ENCODE data around the gene ADAMTS15. TPM values are rescaled to one million over a fixed set of nuclear protein-coding genes. Genes with fewer than 3 reads are reported as not detected.

ADAMTS15 gene, protein sequence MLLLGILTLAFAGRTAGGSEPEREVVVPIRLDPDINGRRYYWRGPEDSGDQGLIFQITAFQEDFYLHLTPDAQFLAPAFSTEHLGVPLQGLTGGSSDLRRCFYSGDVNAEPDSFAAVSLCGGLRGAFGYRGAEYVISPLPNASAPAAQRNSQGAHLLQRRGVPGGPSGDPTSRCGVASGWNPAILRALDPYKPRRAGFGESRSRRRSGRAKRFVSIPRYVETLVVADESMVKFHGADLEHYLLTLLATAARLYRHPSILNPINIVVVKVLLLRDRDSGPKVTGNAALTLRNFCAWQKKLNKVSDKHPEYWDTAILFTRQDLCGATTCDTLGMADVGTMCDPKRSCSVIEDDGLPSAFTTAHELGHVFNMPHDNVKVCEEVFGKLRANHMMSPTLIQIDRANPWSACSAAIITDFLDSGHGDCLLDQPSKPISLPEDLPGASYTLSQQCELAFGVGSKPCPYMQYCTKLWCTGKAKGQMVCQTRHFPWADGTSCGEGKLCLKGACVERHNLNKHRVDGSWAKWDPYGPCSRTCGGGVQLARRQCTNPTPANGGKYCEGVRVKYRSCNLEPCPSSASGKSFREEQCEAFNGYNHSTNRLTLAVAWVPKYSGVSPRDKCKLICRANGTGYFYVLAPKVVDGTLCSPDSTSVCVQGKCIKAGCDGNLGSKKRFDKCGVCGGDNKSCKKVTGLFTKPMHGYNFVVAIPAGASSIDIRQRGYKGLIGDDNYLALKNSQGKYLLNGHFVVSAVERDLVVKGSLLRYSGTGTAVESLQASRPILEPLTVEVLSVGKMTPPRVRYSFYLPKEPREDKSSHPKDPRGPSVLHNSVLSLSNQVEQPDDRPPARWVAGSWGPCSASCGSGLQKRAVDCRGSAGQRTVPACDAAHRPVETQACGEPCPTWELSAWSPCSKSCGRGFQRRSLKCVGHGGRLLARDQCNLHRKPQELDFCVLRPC
- polyA plus RNA-seq (2013, experiment 1 of 2), result 4.4 TPM
- polyA plus RNA-seq (2013, experiment 2 of 2), result 4.1 TPM

- no peaks in the 10 kb centered on the region for H3K9me3 ChIP-seq (ENCODE audit: control insufficient read depth, low read length)
- H3K27ac ChIP-seq (ENCODE audit: low read depth, low read length, severe bottlenecking), result peak within 1 kb of the TSS; percentile 29
- H3K4me1 ChIP-seq (ENCODE audit: control insufficient read depth, insufficient read depth, low read length, poor library complexity, severe bottlenecking), result peaks cover 15% of the 10 kb centered on the region
- H3K36me3 ChIP-seq (ENCODE audit: control insufficient read depth, insufficient read depth, low read length), result no peaks in the 10 kb centered on the region
- 0 to 1% methylated on average over 61 to 67 of the region's 75 CpGs for WGBS, 2 experiments (ENCODE audit: insufficient coverage in 2 of 2)
- H3K4me3 ChIP-seq (ENCODE audit: extremely low read depth, insufficient read depth, low read length, poor library complexity, severe bottlenecking), result peak within 1 kb of the TSS; percentile 55
Measured at GRCh38 chr11:130448416-130449309, at the start of gene ADAMTS15. ADAMTS15 (plus strand) TSS chr11:130448645; CDS start chr11:130448974, 329 bp downstream.

DNA sequence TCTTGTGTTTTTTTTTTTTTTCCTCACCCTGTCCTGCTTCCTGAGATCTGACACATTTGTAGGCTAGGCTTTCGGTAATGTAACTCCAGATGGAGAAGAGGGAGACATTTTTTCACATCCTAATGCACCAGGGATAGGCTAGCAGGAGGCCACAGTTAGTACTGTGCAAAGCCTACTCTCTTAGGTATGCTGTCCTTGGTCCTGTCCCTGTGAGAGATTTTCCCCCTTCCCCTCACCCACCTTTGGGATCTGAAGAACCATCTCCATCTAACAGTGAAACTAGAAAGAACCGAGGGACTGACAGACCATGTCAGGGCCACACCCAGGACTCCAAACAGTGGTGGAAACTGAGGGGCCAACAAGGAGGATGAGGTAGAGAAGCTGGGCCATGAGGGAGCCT lies 49.2 kb upstream of the ADAMTS15 start:
- Histone ChIP-seq H3K36me3 (ENCODE audit: control insufficient read depth, insufficient read depth, low read length) (no peaks in the 10 kb centered on the region), H3K4me3 (ENCODE audit: extremely low read depth, insufficient read depth, low read length, poor library complexity, severe bottlenecking) (no peak overlapping the region), H3K27ac (ENCODE audit: low read depth, low read length, severe bottlenecking) (no peak overlapping the region), H3K4me1 (ENCODE audit: control insufficient read depth, insufficient read depth, low read length, poor library complexity, severe bottlenecking) (peaks cover 28% of the 10 kb centered on the region), H3K9me3 (ENCODE audit: control insufficient read depth, low read length) (no peaks in the 10 kb centered on the region)
- 100% methylated on average over 2 of the region's 2 CpGs; no CpG with 5 or more reads in 1 of the 2 experiments for WGBS, 2 experiments (ENCODE audit: insufficient coverage in 2 of 2)

DNA sequence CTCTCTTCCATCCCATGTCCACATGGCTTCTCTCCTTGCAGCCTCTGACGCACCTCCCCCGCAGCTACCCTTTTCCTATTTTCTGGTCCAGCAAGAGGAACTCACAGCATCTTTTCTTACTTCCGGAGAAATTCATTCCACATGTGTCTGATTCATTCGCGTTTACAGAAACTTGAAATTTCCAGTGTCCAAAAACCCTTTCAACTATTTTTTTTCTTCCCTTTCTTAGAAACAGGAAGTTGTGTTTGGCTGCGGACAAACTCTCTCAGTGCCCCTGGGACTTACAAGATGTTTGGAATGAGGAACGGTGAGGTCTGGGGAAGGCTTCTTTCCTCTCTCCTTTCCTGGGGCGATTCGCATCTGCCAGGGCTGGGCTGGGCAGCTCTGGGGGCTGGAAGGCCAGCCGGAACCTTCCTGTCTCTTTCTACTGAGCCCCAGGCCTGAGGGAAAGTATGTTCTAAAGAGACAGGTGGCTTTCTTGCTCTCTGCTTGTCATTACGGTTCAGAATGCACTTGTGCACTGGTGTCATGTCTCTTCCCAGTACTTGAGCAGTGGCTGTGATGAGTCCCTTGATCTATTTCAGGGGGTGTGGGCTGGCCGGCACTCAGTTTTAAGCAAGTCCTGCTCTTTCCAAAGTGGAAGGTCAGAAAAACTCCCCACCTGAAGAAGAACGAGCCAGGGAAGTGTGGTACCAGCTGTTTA lies 47.5 kb upstream of the ADAMTS15 start:
- no peaks in the 10 kb centered on the region for H3K36me3 ChIP-seq (ENCODE audit: control insufficient read depth, insufficient read depth, low read length)
- H3K9me3 ChIP-seq (ENCODE audit: control insufficient read depth, low read length), result no peaks in the 10 kb centered on the region
- H3K4me3 ChIP-seq (ENCODE audit: extremely low read depth, insufficient read depth, low read length, poor library complexity, severe bottlenecking), result no peak overlapping the region
- peaks cover 28% of the 10 kb centered on the region for H3K4me1 ChIP-seq (ENCODE audit: control insufficient read depth, insufficient read depth, low read length, poor library complexity, severe bottlenecking)
- no peak overlapping the region for H3K27ac ChIP-seq (ENCODE audit: low read depth, low read length, severe bottlenecking)
- 86 to 94% methylated on average over 8 to 9 of the region's 13 CpGs for WGBS, 2 experiments (ENCODE audit: insufficient coverage in 2 of 2)

GRCh38 chr11:130402570-130402969 lies 45.9 kb upstream of the ADAMTS15 start:
- no peaks in the 10 kb centered on the region for H3K9me3 ChIP-seq (ENCODE audit: control insufficient read depth, low read length)
- no peak overlapping the region for H3K4me3 ChIP-seq (ENCODE audit: extremely low read depth, insufficient read depth, low read length, poor library complexity, severe bottlenecking)
- no peaks in the 10 kb centered on the region for H3K36me3 ChIP-seq (ENCODE audit: control insufficient read depth, insufficient read depth, low read length)
- peaks cover 28% of the 10 kb centered on the region for H3K4me1 ChIP-seq (ENCODE audit: control insufficient read depth, insufficient read depth, low read length, poor library complexity, severe bottlenecking)
- no peak overlapping the region for H3K27ac ChIP-seq (ENCODE audit: low read depth, low read length, severe bottlenecking)
- 82 to 85% methylated on average over 2 of the region's 2 CpGs for WGBS, 2 experiments (ENCODE audit: insufficient coverage in 2 of 2)

DNA sequence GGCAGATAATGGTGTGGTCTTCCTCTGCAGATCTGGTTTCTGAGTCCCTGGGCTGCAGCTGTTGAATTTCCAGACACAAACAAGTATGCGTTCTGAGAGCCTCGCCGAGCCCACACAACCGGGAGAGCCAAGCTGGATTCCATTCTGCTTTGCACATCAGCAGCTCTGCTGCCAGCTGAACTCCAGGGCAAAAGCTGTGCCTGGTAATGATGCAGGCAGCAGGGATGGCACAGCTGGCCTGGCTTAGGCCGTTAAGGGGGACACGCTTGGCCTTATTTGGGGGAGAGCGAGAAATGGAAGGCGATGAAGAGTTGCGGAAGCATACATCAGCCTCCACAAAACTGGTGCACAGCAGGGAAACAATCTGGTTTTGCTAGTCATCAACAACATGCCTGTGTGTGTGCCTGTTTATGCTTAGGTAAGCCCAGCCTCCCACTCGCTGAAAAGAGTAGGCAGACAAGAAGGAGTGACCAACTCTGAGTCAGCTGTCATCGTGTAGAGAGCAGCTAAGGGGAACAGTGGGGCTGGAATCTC lies 45.1 kb upstream of the ADAMTS15 start:
- H3K9me3 ChIP-seq (ENCODE audit: control insufficient read depth, low read length), result no peaks in the 10 kb centered on the region
- H3K36me3 ChIP-seq (ENCODE audit: control insufficient read depth, insufficient read depth, low read length), result no peaks in the 10 kb centered on the region
- H3K4me1 ChIP-seq (ENCODE audit: control insufficient read depth, insufficient read depth, low read length, poor library complexity, severe bottlenecking), result peaks cover 28% of the 10 kb centered on the region
- no peak overlapping the region for H3K4me3 ChIP-seq (ENCODE audit: extremely low read depth, insufficient read depth, low read length, poor library complexity, severe bottlenecking)
- peak overlapping the region; percentile 89 for H3K27ac ChIP-seq (ENCODE audit: low read depth, low read length, severe bottlenecking)
- WGBS, 2 experiments (ENCODE audit: insufficient coverage in 2 of 2), result 69 to 72% methylated on average over 11 of the region's 11 CpGs

GRCh38 chr11:130403967-130404366 lies 44.5 kb upstream of the ADAMTS15 start:
- H3K4me3 ChIP-seq (ENCODE audit: extremely low read depth, insufficient read depth, low read length, poor library complexity, severe bottlenecking), result no peak overlapping the region
- H3K27ac ChIP-seq (ENCODE audit: low read depth, low read length, severe bottlenecking), result peak overlapping the region; percentile 89
- no peaks in the 10 kb centered on the region for H3K36me3 ChIP-seq (ENCODE audit: control insufficient read depth, insufficient read depth, low read length)
- peaks cover 28% of the 10 kb centered on the region for H3K4me1 ChIP-seq (ENCODE audit: control insufficient read depth, insufficient read depth, low read length, poor library complexity, severe bottlenecking)
- 47 to 52% methylated on average over 3 of the region's 3 CpGs for WGBS, 2 experiments (ENCODE audit: insufficient coverage in 2 of 2)
- no peaks in the 10 kb centered on the region for H3K9me3 ChIP-seq (ENCODE audit: control insufficient read depth, low read length)

DNA sequence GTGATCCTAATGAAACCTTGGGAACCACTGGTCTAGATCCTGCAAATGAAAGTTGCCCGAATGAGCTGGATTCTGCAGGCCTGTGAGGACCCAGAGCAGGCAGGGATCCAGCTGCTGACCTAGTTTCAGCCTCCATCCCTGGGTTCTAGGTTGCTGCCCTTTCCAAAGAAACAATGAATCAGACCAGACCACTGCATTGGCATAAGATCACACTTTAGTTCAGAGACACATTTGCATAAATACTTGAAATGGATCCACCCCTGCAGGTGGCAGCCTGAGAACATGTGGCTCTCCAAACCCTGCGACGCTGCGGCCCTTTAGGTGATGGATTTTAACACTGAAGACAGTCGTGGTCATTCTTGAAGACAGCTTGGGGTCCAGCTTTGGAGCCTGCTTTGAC lies 43.7 kb upstream of the ADAMTS15 start:
- peaks cover 28% of the 10 kb centered on the region for H3K4me1 ChIP-seq (ENCODE audit: control insufficient read depth, insufficient read depth, low read length, poor library complexity, severe bottlenecking)
- H3K36me3 ChIP-seq (ENCODE audit: control insufficient read depth, insufficient read depth, low read length), result no peaks in the 10 kb centered on the region
- no peak overlapping the region for H3K27ac ChIP-seq (ENCODE audit: low read depth, low read length, severe bottlenecking)
- no peaks in the 10 kb centered on the region for H3K9me3 ChIP-seq (ENCODE audit: control insufficient read depth, low read length)
- no peak overlapping the region for H3K4me3 ChIP-seq (ENCODE audit: extremely low read depth, insufficient read depth, low read length, poor library complexity, severe bottlenecking)
- WGBS, 2 experiments (ENCODE audit: insufficient coverage in 2 of 2), result 80 to 83% methylated on average over 5 of the region's 5 CpGs

DNA sequence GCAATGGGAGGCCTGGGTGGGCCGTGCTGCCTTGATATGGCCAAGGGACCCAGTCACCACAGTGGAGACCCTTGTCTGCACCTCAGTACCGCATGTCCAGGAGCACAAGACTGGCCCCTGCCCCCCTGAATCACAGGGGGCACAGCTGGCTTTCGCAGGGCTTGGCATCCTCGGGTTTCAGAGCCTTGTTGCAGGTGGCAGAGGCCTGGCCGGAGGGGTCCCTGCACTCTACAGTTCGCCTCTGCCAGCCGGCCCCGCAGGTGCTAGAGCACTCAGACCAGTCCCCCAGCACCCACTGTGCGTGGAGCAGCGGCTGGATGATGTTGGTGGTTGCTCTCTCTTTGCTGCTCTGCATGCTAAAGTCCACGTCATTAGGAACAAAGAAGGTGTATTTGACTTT lies 43.0 kb upstream of the ADAMTS15 start:
- 82 to 93% methylated on average over 9 of the region's 11 CpGs for WGBS, 2 experiments (ENCODE audit: insufficient coverage in 2 of 2)
- Histone ChIP-seq H3K4me1 (ENCODE audit: control insufficient read depth, insufficient read depth, low read length, poor library complexity, severe bottlenecking) (peaks cover 25% of the 10 kb centered on the region), H3K27ac (ENCODE audit: low read depth, low read length, severe bottlenecking) (no peak overlapping the region), H3K4me3 (ENCODE audit: extremely low read depth, insufficient read depth, low read length, poor library complexity, severe bottlenecking) (no peak overlapping the region), H3K36me3 (ENCODE audit: control insufficient read depth, insufficient read depth, low read length) (no peaks in the 10 kb centered on the region), H3K9me3 (ENCODE audit: control insufficient read depth, low read length) (no peaks in the 10 kb centered on the region)

DNA sequence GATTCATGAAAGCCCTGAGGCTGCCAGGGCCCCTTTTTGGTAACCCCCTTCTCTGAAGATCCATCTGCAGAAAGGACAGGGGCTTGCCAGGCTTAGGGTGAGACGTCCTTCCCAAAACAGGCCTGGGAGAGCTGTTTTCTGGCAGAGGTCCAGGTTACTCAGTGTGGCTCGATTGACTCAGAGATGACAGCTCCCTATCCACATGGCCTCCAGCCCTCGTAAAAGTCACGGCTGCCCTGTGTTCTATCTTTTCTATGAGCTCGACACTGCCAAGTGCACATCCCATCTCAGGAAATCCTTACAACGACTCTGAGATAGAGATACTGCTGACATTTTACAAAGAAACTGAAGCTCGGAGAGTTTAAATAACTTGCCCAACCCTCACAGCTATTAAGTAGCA lies 40.5 kb upstream of the ADAMTS15 start:
- WGBS, 2 experiments (ENCODE audit: insufficient coverage in 2 of 2), result 72 to 92% methylated on average over 4 to 6 of the region's 7 CpGs
- H3K9me3 ChIP-seq (ENCODE audit: control insufficient read depth, low read length), result no peaks in the 10 kb centered on the region
- H3K4me1 ChIP-seq (ENCODE audit: control insufficient read depth, insufficient read depth, low read length, poor library complexity, severe bottlenecking), result peaks cover 8% of the 10 kb centered on the region
- no peak overlapping the region for H3K27ac ChIP-seq (ENCODE audit: low read depth, low read length, severe bottlenecking)
- H3K36me3 ChIP-seq (ENCODE audit: control insufficient read depth, insufficient read depth, low read length), result no peaks in the 10 kb centered on the region
- no peak overlapping the region for H3K4me3 ChIP-seq (ENCODE audit: extremely low read depth, insufficient read depth, low read length, poor library complexity, severe bottlenecking)

All from mesodermal cell (in vitro differentiated cells).